ENCODE results near the gene ENDOV.

The ENDOV gene

DNA sequence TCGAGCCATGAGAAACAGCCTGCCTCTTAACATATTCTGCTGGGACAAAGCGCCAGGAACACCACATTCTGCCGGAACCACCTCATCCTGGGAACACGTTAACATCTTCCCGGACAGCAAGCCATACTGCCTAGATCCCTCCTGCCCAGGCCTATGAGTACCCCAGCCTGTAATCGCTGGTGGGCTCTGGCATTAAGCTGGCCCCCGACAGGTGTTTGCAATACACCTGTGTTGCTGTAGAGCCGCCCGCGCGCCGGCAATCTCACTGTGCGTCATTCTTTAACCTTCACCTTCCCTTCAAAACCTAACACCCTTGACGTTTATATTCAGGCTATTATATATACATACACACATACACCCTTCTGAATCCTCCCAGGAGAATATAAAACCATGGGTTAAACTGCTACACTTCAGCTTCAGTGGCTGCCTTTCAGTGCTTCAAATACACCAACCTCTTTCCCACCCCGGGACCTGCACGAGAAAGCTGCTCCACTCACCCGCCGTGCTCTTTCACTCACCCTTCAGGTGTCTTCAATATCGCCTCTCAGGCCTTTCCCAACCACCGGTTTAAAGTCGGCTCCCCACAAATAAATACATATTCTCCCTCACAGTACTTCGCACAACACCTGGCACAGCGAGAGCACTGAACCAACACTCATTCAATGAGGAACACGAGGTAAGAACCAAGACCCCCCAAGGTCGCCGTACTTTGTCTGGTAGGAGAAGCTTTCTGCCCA lies 1.0 kb upstream of the ENDOV start:
- peak overlapping the region in 1 of 2 experiments; percentile 98; a peak in 2 of 4 replicates for H3K4me3 ChIP-seq (ENCODE audit: low read depth in 1 of 2, low read length in 2 of 2)
- TF ChIP-seq, protein P1, sequence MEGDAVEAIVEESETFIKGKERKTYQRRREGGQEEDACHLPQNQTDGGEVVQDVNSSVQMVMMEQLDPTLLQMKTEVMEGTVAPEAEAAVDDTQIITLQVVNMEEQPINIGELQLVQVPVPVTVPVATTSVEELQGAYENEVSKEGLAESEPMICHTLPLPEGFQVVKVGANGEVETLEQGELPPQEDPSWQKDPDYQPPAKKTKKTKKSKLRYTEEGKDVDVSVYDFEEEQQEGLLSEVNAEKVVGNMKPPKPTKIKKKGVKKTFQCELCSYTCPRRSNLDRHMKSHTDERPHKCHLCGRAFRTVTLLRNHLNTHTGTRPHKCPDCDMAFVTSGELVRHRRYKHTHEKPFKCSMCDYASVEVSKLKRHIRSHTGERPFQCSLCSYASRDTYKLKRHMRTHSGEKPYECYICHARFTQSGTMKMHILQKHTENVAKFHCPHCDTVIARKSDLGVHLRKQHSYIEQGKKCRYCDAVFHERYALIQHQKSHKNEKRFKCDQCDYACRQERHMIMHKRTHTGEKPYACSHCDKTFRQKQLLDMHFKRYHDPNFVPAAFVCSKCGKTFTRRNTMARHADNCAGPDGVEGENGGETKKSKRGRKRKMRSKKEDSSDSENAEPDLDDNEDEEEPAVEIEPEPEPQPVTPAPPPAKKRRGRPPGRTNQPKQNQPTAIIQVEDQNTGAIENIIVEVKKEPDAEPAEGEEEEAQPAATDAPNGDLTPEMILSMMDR (IDR thresholded peaks at IDR 0.05; ENCODE audit: borderline replicate concordance, extremely low read depth, low read length, poor library complexity, severe bottlenecking): no peak
- no peak for TF ChIP-seq EZH2 (IDR thresholded peaks at IDR 0.05; ENCODE audit: borderline replicate concordance, low read depth, low read length, severe bottlenecking)
- peak overlapping the region; percentile 99 for H3K4me2 ChIP-seq (ENCODE audit: insufficient read depth, low read length)
- no peak for ATAC-seq (ENCODE audit: insufficient read depth, low read depth)
- H3K9ac ChIP-seq (ENCODE audit: low read depth, low read length): peak overlapping the region; percentile 93; the same call in 1 of the 2 replicates
- peaks cover 29% of the 10 kb centered on the region for H3K4me1 ChIP-seq (ENCODE audit: insufficient read depth, low read length)
- peaks cover 9% of the 10 kb centered on the region; the same call in 1 of the 2 replicates for H4K20me1 ChIP-seq (ENCODE audit: insufficient read depth, low read length)
- peaks cover 15% of the 10 kb centered on the region for H3K79me2 ChIP-seq (ENCODE audit: insufficient read depth, low read length)
- H3K27me3 ChIP-seq (ENCODE audit: insufficient read depth, low read length, poor library complexity): peaks cover 5% of the 10 kb centered on the region
- H3K27ac ChIP-seq (ENCODE audit: low read length): no peak overlapping the region
- H3K9me3 ChIP-seq (ENCODE audit: insufficient read depth, low read length, severe bottlenecking): no peaks in the 10 kb centered on the region
- no peak for DNase-seq
- peaks cover 23% of the 10 kb centered on the region for H3K36me3 ChIP-seq (ENCODE audit: insufficient read depth, low read length)
- peak overlapping the region; percentile 95; the same call in 1 of the 2 replicates for H2AFZ ChIP-seq (ENCODE audit: low read depth, low read length)

DNA sequence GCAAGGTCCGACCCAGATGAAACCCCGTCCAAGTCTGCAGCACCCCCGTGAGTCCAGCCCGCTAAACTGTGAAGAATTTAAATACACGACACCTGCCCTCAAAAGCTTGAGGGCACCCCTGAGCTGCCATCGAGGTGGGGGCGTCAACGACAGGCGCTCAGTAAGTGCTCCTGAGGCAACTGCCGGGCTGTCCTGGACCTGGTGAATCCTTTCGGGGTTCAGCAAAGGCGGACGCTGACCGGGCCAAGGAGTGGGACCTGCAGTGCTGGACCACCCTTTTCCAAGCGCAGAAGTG lies 512 bp upstream of the ENDOV start:
- ATAC-seq (ENCODE audit: insufficient read depth, low read depth): no peak
- H3K27ac ChIP-seq (ENCODE audit: low read length): no peak overlapping the region
- H3K4me2 ChIP-seq (ENCODE audit: insufficient read depth, low read length): peak overlapping the region; percentile 99
- TF ChIP-seq, protein P1 (IDR thresholded peaks at IDR 0.05; ENCODE audit: borderline replicate concordance, extremely low read depth, low read length, poor library complexity, severe bottlenecking): no peak
- no peak for TF ChIP-seq EZH2 (IDR thresholded peaks at IDR 0.05; ENCODE audit: borderline replicate concordance, low read depth, low read length, severe bottlenecking)
- H3K9me3 ChIP-seq (ENCODE audit: insufficient read depth, low read length, severe bottlenecking): no peaks in the 10 kb centered on the region
- peaks cover 4% of the 10 kb centered on the region for H3K27me3 ChIP-seq (ENCODE audit: insufficient read depth, low read length, poor library complexity)
- peaks cover 23% of the 10 kb centered on the region for H3K36me3 ChIP-seq (ENCODE audit: insufficient read depth, low read length)
- peak overlapping the region; percentile 95 for H2AFZ ChIP-seq (ENCODE audit: low read depth, low read length)
- peak overlapping the region; percentile 93 to 98; a peak in 3 of 4 replicates for H3K4me3 ChIP-seq (ENCODE audit: low read depth in 1 of 2, low read length in 2 of 2)
- H4K20me1 ChIP-seq (ENCODE audit: insufficient read depth, low read length): peaks cover 9% of the 10 kb centered on the region; the same call in 1 of the 2 replicates
- no peak for DNase-seq
- H3K4me1 ChIP-seq (ENCODE audit: insufficient read depth, low read length): peaks cover 29% of the 10 kb centered on the region
- H3K79me2 ChIP-seq (ENCODE audit: insufficient read depth, low read length): peaks cover 15% of the 10 kb centered on the region
- peak overlapping the region; percentile 93 for H3K9ac ChIP-seq (ENCODE audit: low read depth, low read length)

DNA sequence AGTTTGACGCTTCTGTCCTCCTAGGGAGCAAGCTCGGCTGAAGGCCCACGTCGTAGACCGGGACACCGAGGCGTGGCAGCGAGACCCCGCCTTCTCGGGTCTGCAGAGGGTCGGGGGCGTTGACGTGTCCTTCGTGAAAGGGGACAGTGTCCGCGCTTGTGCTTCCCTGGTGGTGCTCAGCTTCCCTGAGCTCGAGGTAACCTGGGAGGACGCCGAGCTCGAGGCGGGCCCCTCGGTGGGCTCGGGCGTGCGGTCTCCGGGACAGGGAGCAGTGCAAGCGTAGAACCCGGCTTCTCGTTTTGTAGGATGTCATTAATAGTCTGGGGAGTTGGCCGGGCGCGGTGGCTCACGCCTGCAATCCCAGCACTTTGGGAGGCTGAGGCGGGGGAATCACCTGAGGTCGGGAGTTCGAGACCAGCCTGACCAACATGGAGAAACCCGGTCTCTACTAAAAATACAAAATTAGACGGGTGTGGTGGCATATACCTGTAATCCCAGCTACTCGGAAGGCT lies 715 bp downstream of the ENDOV start:
- Histone ChIP-seq H4K20me1 (ENCODE audit: insufficient read depth, low read length) (peaks cover 12% of the 10 kb centered on the region; the same call in 1 of the 2 replicates), H3K9me3 (ENCODE audit: insufficient read depth, low read length, severe bottlenecking) (no peaks in the 10 kb centered on the region), H3K4me1 (ENCODE audit: insufficient read depth, low read length) (peaks cover 29% of the 10 kb centered on the region), H3K79me2 (ENCODE audit: insufficient read depth, low read length) (peaks cover 15% of the 10 kb centered on the region), H2AFZ (ENCODE audit: low read depth, low read length) (peak overlapping the region; percentile 95), H3K27ac (ENCODE audit: low read length) (peak overlapping the region; percentile 88), H3K36me3 (ENCODE audit: insufficient read depth, low read length) (peaks cover 23% of the 10 kb centered on the region), H3K27me3 (ENCODE audit: insufficient read depth, low read length, poor library complexity) (peaks cover 4% of the 10 kb centered on the region), H3K4me2 (ENCODE audit: insufficient read depth, low read length) (peak overlapping the region; percentile 99), H3K9ac (ENCODE audit: low read depth, low read length) (peak overlapping the region; percentile 93), H3K4me3 (ENCODE audit: low read depth in 1 of 2, low read length in 2 of 2) (peak overlapping the region; percentile 93 to 98; a peak in 3 of 4 replicates)
- ATAC-seq (ENCODE audit: insufficient read depth, low read depth): no peak; the same call in 2 of the 3 replicates
- no peak for DNase-seq
- no peak for TF ChIP-seq EZH2 (IDR thresholded peaks at IDR 0.05; ENCODE audit: borderline replicate concordance, low read depth, low read length, severe bottlenecking)
- TF ChIP-seq, protein P1 (IDR thresholded peaks at IDR 0.05; ENCODE audit: borderline replicate concordance, extremely low read depth, low read length, poor library complexity, severe bottlenecking): no peak

Data from DND-41 (cell line).